SK-N-SH (cell line): ENCODE data around the gene DCAKD. TPM values are rescaled to one million over a fixed set of nuclear protein-coding genes. Genes with fewer than 3 reads are reported as not detected.

Experiments used
- CTCF ChIA-PET: fragments of 300-600, 350-600 bp; formaldehyde crosslinking; extraction: SDS; loops from one replicate; lab custom pipeline; 2021; lab: Yijun Ruan, JAX
- POLR2A ChIA-PET: fragments of 350-600 bp; sonication (Branson Sonifier 250); formaldehyde crosslinking; extraction: SDS; loops from one replicate; lab custom pipeline; 2020; ENCODE audit warnings: antibody characterized with exemption, inconsistent platforms; lab: Yijun Ruan, JAX
- DNase-seq: peaks from one replicate; pipeline ENCODE4 v3.0.0; 2012
- H2AFZ ChIP-seq: fragments of 200-600 bp; sonication (generic); 2 replicates; pipeline ENCODE4 v1.8.1; 2016; ENCODE audit warnings: antibody characterized with exemption, mild to moderate bottlenecking, low read depth
- H3F3A ChIP-seq: fragments of 200-600 bp; sonication (generic); replicated peaks from 2 replicates; pipeline ENCODE3; 2016; ENCODE audit warnings: antibody characterized with exemption, mild to moderate bottlenecking; ENCODE audit not compliant: insufficient read depth
- H3K27ac ChIP-seq, 2 experiments: fragments of 200-500 bp in 1 of 2; fragments of 200-600 bp in 1 of 2; sonication (Bioruptor generic) in 1 of 2; sonication (generic), shearing (Covaris generic) in 1 of 2; 2 replicates each; pipeline versions ENCODE4 v1.5.1 to v1.6.1; 2014 to 2016; ENCODE audit warnings: low read depth in 2 of 2, inconsistent platforms in 1 of 2, low read length in 1 of 2, mild to moderate bottlenecking in 1 of 2, mixed read lengths in 1 of 2
- H3K27me3 ChIP-seq: fragments of 200-600 bp; sonication (generic), shearing (Covaris generic); 2 replicates; pipeline ENCODE4 v1.6.1; 2016; ENCODE audit warnings: mixed run types; ENCODE audit not compliant: insufficient read depth
- H3K36me3 ChIP-seq, 2 experiments: fragments of 200-500 bp in 1 of 2; fragments of 200-600 bp in 1 of 2; sonication (Bioruptor generic) in 1 of 2; sonication (generic) in 1 of 2; replicated peaks in 1 of 2; 2 replicates each; pipeline versions ENCODE3 to v1.5.1; 2014 to 2016; ENCODE audit warnings: low read length in 1 of 2, mild to moderate bottlenecking in 1 of 2; ENCODE audit not compliant: insufficient read depth in 2 of 2, control insufficient read depth in 1 of 2
- H3K4me1 ChIP-seq, 2 experiments: fragments of 200-500 bp in 1 of 2; fragments of 200-600 bp in 1 of 2; sonication (Bioruptor generic) in 1 of 2; sonication (generic), shearing (Covaris generic) in 1 of 2; 2 replicates each; pipeline versions ENCODE4 v1.5.1 to v1.6.1; 2014 to 2016; ENCODE audit warnings: low read depth in 1 of 2, low read length in 1 of 2, mixed run types in 1 of 2; ENCODE audit not compliant: insufficient read depth in 2 of 2, control insufficient read depth in 1 of 2
- H3K4me2 ChIP-seq: fragments of 200-600 bp; sonication (generic), shearing (Covaris generic); 2 replicates; pipeline ENCODE4 v1.6.1; 2017; ENCODE audit warnings: mixed run types
- H3K4me3 ChIP-seq, 2 experiments: fragments of 200-500 bp in 1 of 2; fragments of 200-600 bp in 1 of 2; sonication (Bioruptor generic) in 1 of 2; sonication (generic), shearing (Covaris generic) in 1 of 2; 2 replicates each; pipeline versions ENCODE4 v1.5.1 to v1.8.1; 2014 to 2016; ENCODE audit warnings: low read depth in 2 of 2, inconsistent platforms in 1 of 2, low read length in 1 of 2, mild to moderate bottlenecking in 1 of 2, mixed read lengths in 1 of 2, moderate library complexity in 1 of 2
- H3K79me2 ChIP-seq: fragments of 200-600 bp; sonication (generic); 2 replicates; pipeline ENCODE4 v1.8.1; 2017; ENCODE audit warnings: mild to moderate bottlenecking; ENCODE audit not compliant: insufficient read depth
- H3K9ac ChIP-seq: fragments of 200-600 bp; sonication (generic); 2 replicates; pipeline ENCODE4 v1.6.1; 2017; ENCODE audit warnings: mixed run types
- H3K9me2 ChIP-seq: fragments of 200-600 bp; sonication (generic); 2 replicates; pipeline ENCODE4 v1.6.1; 2017; ENCODE audit warnings: mixed run types
- H3K9me3 ChIP-seq: fragments of 200-600 bp; sonication (generic); 2 replicates; pipeline ENCODE4 v1.6.1; 2017; ENCODE audit warnings: mixed run types, mild to moderate bottlenecking, moderate library complexity
- H4K20me1 ChIP-seq: fragments of 200-600 bp; sonication (generic); 2 replicates; pipeline ENCODE4 v1.6.1; 2017; ENCODE audit warnings: mild to moderate bottlenecking, mixed run types; ENCODE audit not compliant: insufficient read depth
- CHD2 ChIP-seq: fragments of 150-350 bp; IDR thresholded peaks from 2 replicates; pipeline ENCODE4 v1.6.1; 2018; ENCODE audit warnings: low read length; ENCODE audit not compliant: partially characterized antibody
- EZH2phosphoT487 ChIP-seq: fragments of 200-600 bp; sonication (generic); IDR thresholded peaks from 2 replicates; pipeline ENCODE4 v1.6.1; 2017; ENCODE audit warnings: low read depth, mixed run types, mild to moderate bottlenecking, antibody characterized with exemption, moderate library complexity, borderline replicate concordance
- FOXJ3 ChIP-seq: sonication (generic); formaldehyde crosslinking; IDR thresholded peaks from 2 replicates; pipeline ENCODE4 v1.5.1; 2020; ENCODE audit warnings: mild to moderate bottlenecking, missing genetic modification reagents
- GATA2 ChIP-seq: sonication (generic); formaldehyde crosslinking; IDR thresholded peaks from 2 replicates; pipeline ENCODE4 v1.5.0; 2020; ENCODE audit warnings: mild to moderate bottlenecking, missing genetic modification reagents
- NFIC ChIP-seq: IDR thresholded peaks from 2 replicates; pipeline ENCODE4 v1.4.0; 2012; ENCODE audit warnings: borderline replicate concordance
- RAD21 ChIP-seq: IDR thresholded peaks from 2 replicates; pipeline ENCODE4 v1.6.1; 2012; ENCODE audit warnings: mild to moderate bottlenecking, low read length
- RCOR1 ChIP-seq: fragments of 150-350 bp; IDR thresholded peaks from 2 replicates; pipeline ENCODE4 v1.6.1; 2017; ENCODE audit warnings: antibody characterized with exemption, low read length
- RXRA ChIP-seq: IDR thresholded peaks from 2 replicates; pipeline ENCODE4 v1.4.0; 2012; ENCODE audit warnings: low read depth, mild to moderate bottlenecking, borderline replicate concordance
- SIN3A ChIP-seq: IDR thresholded peaks from 2 replicates; pipeline ENCODE4 v1.6.1; 2012; ENCODE audit warnings: low read depth, mild to moderate bottlenecking, low read length, moderate library complexity, borderline replicate concordance
- SMC3 ChIP-seq: IDR thresholded peaks from 2 replicates; pipeline ENCODE4 v1.6.1; 2012; ENCODE audit warnings: low read depth, low read length, improper control_type of control experiment
- TEAD4 ChIP-seq: IDR thresholded peaks from 2 replicates; pipeline ENCODE4 v1.4.0; 2012; ENCODE audit warnings: mild to moderate bottlenecking, borderline replicate concordance; ENCODE audit not compliant: insufficient read depth
- WGBS: methylation state at CpG from one replicate; pipeline ENCODE4 v1.1.6; 2017; ENCODE audit warnings: low lambda C conversion rate; 5-methylcytosine and 5-hydroxymethylcytosine counted together
- polyA plus RNA-seq, 3 experiments: library from polyadenylated mRNA; depleted of rRNA; stranded (reverse); fragments of >200 nt; gene quantifications; 2 replicates each; pipeline ENCODE4 v1.2.3, GENCODE V29; 2012
- TF ChIP-seq, protein P1 (sequence below): fragments of 150-350 bp; IDR thresholded peaks from 2 replicates; pipeline ENCODE4 v1.6.1; 2017; ENCODE audit warnings: antibody characterized with exemption, low read length, low read depth, borderline replicate concordance
- TF ChIP-seq, protein P2 (sequence below): IDR thresholded peaks from 2 replicates; pipeline ENCODE4 v1.4.0; 2012; ENCODE audit warnings: low read depth, borderline replicate concordance
- TF ChIP-seq, protein P3 (sequence below): fragments of 200-600 bp; sonication (generic); IDR thresholded peaks from 2 replicates; pipeline ENCODE4 v1.6.1; 2017; ENCODE audit warnings: antibody characterized with exemption, mild to moderate bottlenecking, moderate library complexity

DCAKD gene
- polyA plus RNA-seq, 1 of the 3 experiments (the other 2 are of a cell fraction) = 48.8 TPM

DNA sequence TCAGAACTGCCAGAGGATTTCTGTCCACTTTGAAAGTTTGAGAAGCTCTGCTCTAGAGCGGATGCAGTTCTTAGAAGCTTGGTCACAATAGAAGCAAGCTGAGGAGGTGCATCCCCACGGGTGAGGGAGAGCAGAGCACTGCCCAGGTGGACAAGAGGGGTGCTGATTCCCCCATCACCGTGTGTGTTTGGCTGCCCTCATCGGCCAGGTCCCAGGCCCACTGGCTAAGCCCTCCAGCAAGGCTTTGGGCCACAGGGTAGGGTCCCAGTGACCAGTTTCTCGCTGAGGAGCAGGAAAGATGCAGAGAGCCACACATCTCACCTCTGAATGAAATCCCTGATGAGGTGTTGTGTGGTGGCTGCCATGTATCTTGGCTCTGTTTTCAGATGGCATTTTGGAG, 36.5 kb upstream of the DCAKD start:
- H3K4me2 ChIP-seq = 0 out of 2 replicates have a peak overlapping the region, but pooled peaks have one; percentile 3
- H3K79me2 ChIP-seq = peaks cover 35% of the 10 kb centered on the region
- no peaks in the 10 kb centered on the region for H3K27me3 ChIP-seq
- H3K9ac ChIP-seq = no peak overlapping the region
- H4K20me1 ChIP-seq = no peaks in the 10 kb centered on the region
- H3K27ac ChIP-seq = peak overlapping the region in 1 of 2 experiments; percentile 37; a peak in 1 of 4 replicates
- DNase-seq = no peak
- no peak overlapping the region for H2AFZ ChIP-seq
- peaks cover 42 to 57% of the 10 kb centered on the region in 2 experiments for H3K36me3 ChIP-seq
- no peak overlapping the region for H3K4me3 ChIP-seq
- TF ChIP-seq, protein P1, sequence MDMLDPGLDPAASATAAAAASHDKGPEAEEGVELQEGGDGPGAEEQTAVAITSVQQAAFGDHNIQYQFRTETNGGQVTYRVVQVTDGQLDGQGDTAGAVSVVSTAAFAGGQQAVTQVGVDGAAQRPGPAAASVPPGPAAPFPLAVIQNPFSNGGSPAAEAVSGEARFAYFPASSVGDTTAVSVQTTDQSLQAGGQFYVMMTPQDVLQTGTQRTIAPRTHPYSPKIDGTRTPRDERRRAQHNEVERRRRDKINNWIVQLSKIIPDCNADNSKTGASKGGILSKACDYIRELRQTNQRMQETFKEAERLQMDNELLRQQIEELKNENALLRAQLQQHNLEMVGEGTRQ = no peak
- no peak for TF ChIP-seq GATA2 (CRISPR knock-in tag)
- TF ChIP-seq FOXJ3 = no peak
- TF ChIP-seq RCOR1 = no peak
- TF ChIP-seq, protein P2, sequence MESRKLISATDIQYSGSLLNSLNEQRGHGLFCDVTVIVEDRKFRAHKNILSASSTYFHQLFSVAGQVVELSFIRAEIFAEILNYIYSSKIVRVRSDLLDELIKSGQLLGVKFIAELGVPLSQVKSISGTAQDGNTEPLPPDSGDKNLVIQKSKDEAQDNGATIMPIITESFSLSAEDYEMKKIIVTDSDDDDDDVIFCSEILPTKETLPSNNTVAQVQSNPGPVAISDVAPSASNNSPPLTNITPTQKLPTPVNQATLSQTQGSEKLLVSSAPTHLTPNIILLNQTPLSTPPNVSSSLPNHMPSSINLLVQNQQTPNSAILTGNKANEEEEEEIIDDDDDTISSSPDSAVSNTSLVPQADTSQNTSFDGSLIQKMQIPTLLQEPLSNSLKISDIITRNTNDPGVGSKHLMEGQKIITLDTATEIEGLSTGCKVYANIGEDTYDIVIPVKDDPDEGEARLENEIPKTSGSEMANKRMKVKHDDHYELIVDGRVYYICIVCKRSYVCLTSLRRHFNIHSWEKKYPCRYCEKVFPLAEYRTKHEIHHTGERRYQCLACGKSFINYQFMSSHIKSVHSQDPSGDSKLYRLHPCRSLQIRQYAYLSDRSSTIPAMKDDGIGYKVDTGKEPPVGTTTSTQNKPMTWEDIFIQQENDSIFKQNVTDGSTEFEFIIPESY = no peak
- TF ChIP-seq CHD2 = no peak
- no peak for TF ChIP-seq RAD21
- TF ChIP-seq NFIC = no peak
- TF ChIP-seq SIN3A = no peak
- no peak for TF ChIP-seq EZH2phosphoT487
- TF ChIP-seq, protein P3, sequence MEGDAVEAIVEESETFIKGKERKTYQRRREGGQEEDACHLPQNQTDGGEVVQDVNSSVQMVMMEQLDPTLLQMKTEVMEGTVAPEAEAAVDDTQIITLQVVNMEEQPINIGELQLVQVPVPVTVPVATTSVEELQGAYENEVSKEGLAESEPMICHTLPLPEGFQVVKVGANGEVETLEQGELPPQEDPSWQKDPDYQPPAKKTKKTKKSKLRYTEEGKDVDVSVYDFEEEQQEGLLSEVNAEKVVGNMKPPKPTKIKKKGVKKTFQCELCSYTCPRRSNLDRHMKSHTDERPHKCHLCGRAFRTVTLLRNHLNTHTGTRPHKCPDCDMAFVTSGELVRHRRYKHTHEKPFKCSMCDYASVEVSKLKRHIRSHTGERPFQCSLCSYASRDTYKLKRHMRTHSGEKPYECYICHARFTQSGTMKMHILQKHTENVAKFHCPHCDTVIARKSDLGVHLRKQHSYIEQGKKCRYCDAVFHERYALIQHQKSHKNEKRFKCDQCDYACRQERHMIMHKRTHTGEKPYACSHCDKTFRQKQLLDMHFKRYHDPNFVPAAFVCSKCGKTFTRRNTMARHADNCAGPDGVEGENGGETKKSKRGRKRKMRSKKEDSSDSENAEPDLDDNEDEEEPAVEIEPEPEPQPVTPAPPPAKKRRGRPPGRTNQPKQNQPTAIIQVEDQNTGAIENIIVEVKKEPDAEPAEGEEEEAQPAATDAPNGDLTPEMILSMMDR = no peak
- no peak for TF ChIP-seq TEAD4
- TF ChIP-seq RXRA = no peak
- TF ChIP-seq SMC3 = no peak
- no peaks in the 10 kb centered on the region; a peak in 1 of 4 replicates for H3K4me1 ChIP-seq
- ChIA-PET POLR2A (no interaction called here), CTCF (interaction anchor here (0.8 to 14.8 kb wide), 6 partner anchors 8 to 168 kb away, joined by 3 to 194 read pairs (median 8); partner anchors contain the start of genes ACBD4 and PLCD3)
- H3F3A ChIP-seq = peaks cover 37% of the 10 kb centered on the region
- no peaks in the 10 kb centered on the region for H3K9me3 ChIP-seq
- H3K9me2 ChIP-seq = no peaks in the 10 kb centered on the region
- 100% methylated on average over 2 of the region's 5 CpGs for WGBS
